Measurements from ENCODE around the gene POU1F1.
"Not testable (repeated sequence)": the region's sequence is repeated elsewhere in the genome, so short reads cannot be mapped to it uniquely, and the experiment has no call there.

Gene POU1F1

GRCh38 chr3:87276484-87276883, at the start of gene POU1F1:
TSS of gene POU1F1 (minus strand) at chr3:87276584. CDS start at chr3:87276462, 122 bp downstream.
- DNase-seq: no peak

DNA sequence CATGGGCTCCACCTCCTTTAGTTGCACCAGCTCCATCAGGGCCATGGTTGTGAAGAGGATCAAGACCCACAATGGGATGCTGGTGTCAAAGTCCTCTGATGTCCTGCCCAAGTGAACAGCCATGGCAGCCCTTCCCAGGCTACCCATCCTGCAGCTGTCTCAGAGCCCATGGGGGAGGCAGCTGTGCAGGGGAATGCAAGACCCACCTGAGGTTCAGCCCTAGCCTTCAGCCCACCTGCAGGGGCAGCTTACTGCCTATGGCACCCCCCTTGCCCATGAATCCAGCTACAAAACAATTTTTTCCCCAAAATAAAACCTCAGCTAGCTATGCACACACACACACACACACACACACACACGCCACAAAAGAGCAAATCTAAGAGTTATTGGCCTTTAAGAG, 48.2 kb upstream of the POU1F1 start:
- no peak for DNase-seq

GRCh38 chr3:87320756-87321626, 44.6 kb upstream of the POU1F1 start:
- DNase-seq: peak; percentile 13

GRCh38 chr3:87318617-87319021, 42.2 kb upstream of the POU1F1 start:
- peak; percentile 65 for DNase-seq

DNA sequence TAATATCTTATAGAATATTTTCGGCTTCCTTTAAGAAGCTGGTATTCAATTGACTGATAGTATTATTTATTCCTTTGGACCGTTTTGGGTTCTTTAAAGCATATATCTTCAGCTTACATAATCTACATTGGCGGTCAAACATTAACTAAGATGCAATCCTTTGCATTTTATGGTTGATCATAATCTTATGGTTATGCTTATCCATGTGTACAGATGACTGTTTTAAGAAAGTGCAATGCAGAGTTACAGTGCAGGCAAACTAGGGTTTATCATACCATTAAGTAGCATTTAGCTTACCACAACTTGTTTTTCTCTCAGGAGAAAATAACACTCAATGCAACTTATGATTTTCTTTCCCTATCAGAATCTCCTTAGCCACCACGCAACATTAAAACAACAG, 41.4 kb upstream of the POU1F1 start:
- DNase-seq: no peak

- DNase-seq: no peak
Observed at GRCh38 chr3:87313641-87314040, 37.3 kb upstream of the POU1F1 start.

- no peak for DNase-seq
Observed at GRCh38 chr3:87311309-87311708, 34.9 kb upstream of the POU1F1 start.

- no peak for DNase-seq
Observed at GRCh38 chr3:87309601-87310000, 33.2 kb upstream of the POU1F1 start.

GRCh38 chr3:87307805-87308204, 31.4 kb upstream of the POU1F1 start:
- DNase-seq: no peak

DNA sequence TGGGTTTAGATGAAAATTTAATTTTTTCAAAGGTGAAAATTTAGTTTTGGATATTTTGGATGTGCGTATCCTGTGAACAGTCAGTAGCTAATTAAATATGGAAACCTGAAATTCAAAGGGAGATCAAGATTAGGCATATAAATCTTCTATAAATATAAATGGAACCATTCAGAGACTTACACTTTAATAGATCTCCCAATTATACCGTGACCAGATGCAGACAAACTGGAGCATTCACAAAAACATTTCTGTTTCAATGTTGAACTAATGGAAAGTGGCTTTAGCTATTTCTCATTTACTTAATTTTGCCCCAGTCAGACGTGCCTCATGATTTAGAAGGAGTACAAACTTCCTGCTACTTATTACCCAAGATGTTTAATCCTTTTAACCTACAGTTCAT, 29.1 kb upstream of the POU1F1 start:
- DNase-seq: no peak

DNA sequence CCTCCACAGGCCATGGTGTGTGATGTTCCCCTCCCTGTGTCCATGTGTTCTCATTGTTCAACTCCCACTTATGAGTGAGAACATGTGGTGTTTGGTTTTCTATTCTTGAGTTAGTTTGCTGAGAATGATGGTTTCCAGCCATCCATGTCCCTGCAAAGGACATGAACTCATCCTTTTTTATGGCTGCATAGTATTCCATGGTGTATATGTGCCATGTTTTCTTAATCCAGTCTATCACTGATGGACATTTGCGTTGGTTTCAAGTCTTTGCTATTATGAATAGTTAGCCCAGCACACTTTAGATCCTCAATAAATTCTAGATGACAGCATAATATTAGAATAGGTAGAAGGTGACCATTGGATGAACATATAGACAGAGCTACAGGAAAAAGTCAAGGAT, 28.6 kb upstream of the POU1F1 start:
- not testable (repeated sequence) for DNase-seq

GRCh38 chr3:87298111-87298718, 21.8 kb upstream of the POU1F1 start:
- no peak for DNase-seq

DNA sequence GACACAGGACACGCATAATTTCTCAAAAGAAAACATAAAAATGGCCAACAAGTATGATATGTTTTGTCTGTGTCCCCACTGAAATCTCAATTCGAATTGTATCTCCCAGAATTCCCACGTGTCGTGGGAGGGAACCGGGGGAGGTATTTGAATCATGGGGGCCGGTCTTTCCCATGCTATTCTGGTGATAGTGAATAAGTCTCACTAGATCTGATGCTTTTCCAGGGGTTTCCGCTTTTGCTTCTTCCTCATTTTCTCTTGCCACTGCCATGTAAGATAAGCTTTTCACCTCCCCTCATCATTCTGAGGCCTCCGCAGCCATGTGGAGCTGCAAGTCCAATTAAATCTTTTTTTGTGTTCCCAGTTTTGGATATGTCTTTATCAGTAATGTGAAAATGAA, 12.1 kb upstream of the POU1F1 start:
- no peak for DNase-seq

- DNase-seq: no peak
Observed at GRCh38 chr3:87287011-87287410, 10.6 kb upstream of the POU1F1 start.

- no peak for DNase-seq
Observed at GRCh38 chr3:87272718-87273341, 3.6 kb downstream of the POU1F1 start.

DNA sequence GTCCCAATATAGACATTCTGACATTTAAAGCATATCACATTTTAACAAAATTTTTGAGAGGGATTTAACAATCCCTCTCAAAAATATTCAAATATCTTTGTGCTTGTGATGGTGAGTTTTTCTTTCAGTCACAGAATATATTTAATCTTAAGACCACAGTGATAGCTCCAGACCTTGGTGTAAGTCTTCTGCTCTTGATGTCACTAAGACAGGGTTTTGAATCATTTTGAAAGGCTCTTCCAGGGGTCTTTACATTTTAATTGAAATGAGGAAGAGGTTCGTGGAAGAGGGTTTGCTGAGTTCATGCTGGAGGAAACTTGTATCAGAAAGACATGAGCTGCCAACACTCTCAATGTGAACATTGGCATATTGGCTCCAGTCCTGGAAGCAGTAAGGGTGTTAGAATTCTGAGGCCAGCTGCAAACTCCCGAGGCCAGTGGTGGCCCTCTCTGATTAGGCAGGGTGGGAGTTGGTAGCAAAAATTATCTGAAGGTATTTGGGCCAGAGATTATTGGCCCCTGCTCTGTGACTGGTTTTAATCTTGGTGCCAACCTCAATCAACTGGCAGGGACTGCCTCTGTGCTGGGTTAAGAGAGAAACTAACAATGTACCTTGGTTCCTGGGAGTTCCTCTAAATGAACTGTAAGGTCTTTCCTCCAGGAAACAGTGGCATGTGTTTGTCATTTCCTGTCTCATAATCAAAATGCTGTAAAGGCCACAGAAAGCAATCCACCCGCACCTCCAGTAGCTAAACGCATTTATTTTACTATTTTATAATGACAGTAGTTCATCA, 5.3 kb downstream of the POU1F1 start:
- no peak for DNase-seq

GRCh38 chr3:87269723-87270122, 6.7 kb downstream of the POU1F1 start:
- DNase-seq: no peak

DNA sequence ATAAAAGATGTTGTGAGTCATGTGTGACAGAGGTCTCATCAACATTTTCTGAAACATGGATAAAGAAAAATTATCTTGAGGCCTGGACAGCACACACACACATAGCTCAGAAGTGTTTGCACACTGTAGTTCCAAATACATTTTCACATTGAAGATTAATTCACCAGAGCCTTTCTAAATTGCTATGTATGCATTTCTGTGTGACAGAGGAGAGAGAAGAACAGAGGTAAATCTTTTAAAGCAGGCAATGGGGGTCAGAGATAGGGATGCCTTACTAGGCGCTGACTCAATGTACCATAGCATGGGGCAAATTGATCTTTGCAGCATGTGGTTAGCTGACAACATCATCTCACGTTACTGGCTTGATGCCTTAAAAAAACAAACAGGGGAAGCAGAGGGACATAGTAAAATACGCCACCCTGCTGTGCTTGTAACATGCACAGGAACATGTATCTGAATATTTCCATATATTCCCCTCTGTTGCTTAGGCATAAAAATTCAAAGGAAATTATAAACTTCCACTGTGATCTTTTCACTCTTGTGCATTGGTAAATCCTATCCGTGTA, 7.7 kb downstream of the POU1F1 start:
- no peak for DNase-seq

DNA sequence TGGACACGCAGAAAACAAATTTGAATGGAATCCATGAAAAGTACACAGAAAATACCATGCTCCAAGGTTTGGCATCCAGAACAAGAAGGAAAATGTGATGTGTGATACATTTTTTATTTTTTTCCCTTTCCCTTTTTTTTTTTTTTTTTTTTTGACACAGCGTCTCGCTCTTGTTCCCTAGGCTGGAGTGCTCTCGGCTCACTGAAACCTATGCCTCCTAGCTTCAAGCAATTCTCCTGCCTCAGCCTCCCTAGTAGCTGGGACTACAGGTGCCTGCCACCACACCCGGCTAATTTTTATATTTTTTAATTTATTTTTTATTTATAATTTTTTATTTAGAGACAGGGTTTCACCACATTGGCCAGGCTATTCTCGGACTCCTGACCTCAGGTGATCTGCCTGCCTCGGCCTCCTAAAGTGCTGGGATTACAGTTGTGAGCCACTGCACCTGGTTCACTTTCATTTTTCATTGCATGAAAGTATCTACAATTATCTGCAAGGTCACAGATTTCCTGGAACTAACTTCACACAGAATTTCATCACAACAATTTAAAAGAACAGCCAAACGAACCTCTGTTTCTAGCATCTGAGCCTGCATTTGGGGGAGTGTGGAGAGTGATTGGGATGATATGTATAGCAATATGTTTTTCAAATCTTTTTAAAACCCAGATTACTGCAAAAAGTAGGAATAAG, 8.3 kb downstream of the POU1F1 start:
- no peak for DNase-seq

DNA sequence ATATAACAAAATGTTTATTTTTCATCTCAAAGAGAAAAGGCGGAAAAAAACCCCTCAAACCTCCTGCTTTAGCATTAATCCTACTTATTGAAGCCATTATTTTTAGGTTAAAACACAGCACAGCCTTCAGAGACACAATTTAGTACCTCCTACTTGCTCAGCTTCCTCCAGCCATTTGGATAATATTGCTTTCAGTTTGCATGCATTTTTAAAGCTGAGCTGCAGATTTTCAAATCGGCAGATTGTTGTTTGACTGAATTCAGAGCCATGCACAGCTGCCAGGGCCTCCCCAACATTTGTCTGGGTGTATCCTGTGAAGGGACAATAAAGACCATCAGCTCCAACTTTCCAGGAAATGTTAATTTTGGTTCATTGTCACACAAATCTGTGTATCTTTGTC, 14.5 kb downstream of the POU1F1 start:
- DNase-seq: no peak

GRCh38 chr3:87260270-87260669, 16.1 kb downstream of the POU1F1 start:
- no peak for DNase-seq

GRCh38 chr3:87250009-87250408, 26.4 kb downstream of the POU1F1 start:
- no peak for DNase-seq
